Activated naive CD8-positive, alpha-beta T cell treated with anti-CD3 and anti-CD28 coated beads for 36 hours (primary cell): Measurements from ENCODE around the gene ZNF726. TPM values are rescaled to one million over a fixed set of nuclear protein-coding genes. Genes with fewer than 3 reads are reported as not detected.
"Not testable (repeated sequence)": the region's sequence is repeated elsewhere in the genome, so short reads cannot be mapped to it uniquely, and the experiment has no call there.

Experiments
- DNase-seq: peaks from one replicate; pipeline ENCODE4 v3.0.0; 2021
- H3K27ac Mint-ChIP-seq: one replicate; pipeline ENCODE4 v1.8.0; 2022; ENCODE audit warnings: mild to moderate bottlenecking, moderate library complexity, mixed read lengths
- H3K27me3 Mint-ChIP-seq: one replicate; pipeline ENCODE4 v1.8.0; 2022; ENCODE audit warnings: mild to moderate bottlenecking, mixed read lengths
- H3K36me3 Mint-ChIP-seq: one replicate; pipeline ENCODE4 v1.8.0; 2021; ENCODE audit warnings: mild to moderate bottlenecking, mixed read lengths
- H3K4me1 Mint-ChIP-seq: one replicate; pipeline ENCODE4 v1.8.0; 2021; ENCODE audit warnings: mixed read lengths
- H3K4me3 Mint-ChIP-seq: one replicate; pipeline ENCODE4 v1.8.0; 2022; ENCODE audit warnings: mild to moderate bottlenecking, moderate library complexity, mixed read lengths
- H3K9me3 Mint-ChIP-seq: one replicate; pipeline ENCODE4 v1.8.0; 2022; ENCODE audit warnings: mixed read lengths
- total RNA-seq, 2 experiments: library from RNA; stranded (reverse); gene quantifications; one replicate each; pipeline ENCODE4 v1.2.3, GENCODE V29; 2021

ZNF726 gene
- total RNA-seq, 2 experiments from 2014 or later, result 16.8 to 17.5 TPM

DNA sequence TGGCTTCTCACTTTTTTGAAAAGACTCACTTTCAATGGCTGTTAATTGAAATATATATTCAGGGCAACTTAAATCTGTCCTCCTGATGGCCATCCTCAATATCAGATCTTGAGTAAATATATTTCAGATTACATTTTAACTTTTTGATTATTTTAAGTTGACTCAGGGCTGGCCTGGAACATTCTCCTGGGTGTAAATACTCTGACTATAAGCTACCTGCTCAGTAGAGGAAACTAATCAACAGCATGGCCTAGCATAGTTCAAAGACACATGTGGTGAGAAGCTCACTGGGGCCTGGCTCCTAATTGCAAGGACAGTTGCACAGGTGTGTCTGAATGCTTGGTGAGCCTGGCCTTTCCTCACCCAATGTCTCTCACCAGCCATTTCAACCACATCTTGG, 5.5 kb upstream of the ZNF726 start:
- Mint-ChIP-seq H3K27ac (no peak overlapping the region), H3K9me3 (peaks cover 25% of the 10 kb centered on the region), H3K4me3 (no peak overlapping the region), H3K27me3 (peaks cover 4% of the 10 kb centered on the region), H3K4me1 (peaks cover 5% of the 10 kb centered on the region), H3K36me3 (peaks cover 7% of the 10 kb centered on the region)
- DNase-seq, result no peak

DNA sequence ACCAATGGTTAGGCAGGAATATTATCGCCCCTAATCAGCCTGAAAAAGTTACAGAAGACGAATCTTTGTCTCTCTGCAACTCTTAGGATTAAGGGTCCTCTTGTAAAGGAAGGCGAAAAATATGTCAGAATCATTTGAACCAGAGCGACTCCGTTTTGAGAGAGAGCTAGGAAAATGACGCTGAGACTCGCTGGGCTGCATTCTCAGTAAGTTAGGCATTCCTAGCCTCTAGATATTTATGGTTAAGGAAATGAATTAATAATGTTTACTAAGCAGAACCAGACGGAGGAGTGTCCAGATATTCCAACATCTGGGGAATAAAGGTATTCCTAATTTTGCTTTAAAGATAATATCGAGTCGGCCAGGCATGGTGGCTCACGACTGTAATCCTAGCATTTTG, 755 bp upstream of the ZNF726 start:
- Mint-ChIP-seq H3K27me3 (no peaks in the 10 kb centered on the region), H3K9me3 (peaks cover 5% of the 10 kb centered on the region), H3K27ac (no peak overlapping the region), H3K4me1 (peaks cover 15% of the 10 kb centered on the region), H3K36me3 (peaks cover 37% of the 10 kb centered on the region), H3K4me3 (peak overlapping the region; percentile 96)
- DNase-seq, result no peak

DNA sequence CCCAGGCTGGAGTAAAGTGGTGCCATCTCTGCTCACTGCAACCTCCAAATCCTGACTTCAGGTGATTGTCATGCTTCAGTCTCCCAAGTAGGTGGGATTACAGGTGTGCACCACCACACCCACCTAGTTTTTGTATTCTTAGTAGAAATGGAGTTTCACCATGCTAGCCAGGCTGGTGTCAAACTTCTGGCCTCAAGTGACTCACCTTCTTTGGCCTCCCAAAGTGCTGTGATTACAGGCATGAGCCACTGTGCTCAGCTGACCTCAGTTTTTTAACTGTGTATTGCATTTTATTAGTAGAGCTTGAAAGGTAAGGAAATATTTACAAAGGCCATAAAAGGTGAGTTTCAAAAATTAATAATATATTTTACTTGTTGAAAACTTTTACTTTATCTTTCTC, 2.3 kb downstream of the ZNF726 start:
- Mint-ChIP-seq H3K9me3 (peaks cover 5% of the 10 kb centered on the region), H3K27ac (no peak overlapping the region), H3K36me3 (peaks cover 59% of the 10 kb centered on the region), H3K4me1 (peaks cover 15% of the 10 kb centered on the region), H3K27me3 (no peaks in the 10 kb centered on the region), H3K4me3 (no peak overlapping the region)
- no peak for DNase-seq

DNA sequence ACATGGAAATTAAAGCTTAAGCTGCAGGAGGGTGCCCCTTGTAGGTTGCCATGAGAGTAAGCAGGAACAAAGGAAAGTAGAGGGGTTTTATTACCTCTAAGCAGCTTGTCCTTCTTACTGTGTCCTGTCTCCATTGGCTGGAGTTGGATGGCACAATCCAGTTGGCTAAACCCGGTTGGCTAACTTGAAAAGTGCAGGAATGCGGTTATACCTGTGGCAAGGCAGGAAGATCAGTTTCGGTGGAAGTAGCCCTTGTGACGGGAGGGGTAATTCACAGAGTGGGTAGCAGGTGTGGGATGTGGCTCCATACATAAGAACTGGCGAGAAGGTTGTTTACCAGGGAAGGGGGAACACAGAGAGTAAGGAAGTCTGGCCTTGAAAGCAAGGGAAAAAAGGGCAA, 3.2 kb downstream of the ZNF726 start:
- Mint-ChIP-seq H3K9me3 (peaks cover 5% of the 10 kb centered on the region), H3K36me3 (peaks cover 66% of the 10 kb centered on the region), H3K4me1 (peaks cover 15% of the 10 kb centered on the region), H3K27me3 (no peaks in the 10 kb centered on the region), H3K4me3 (peak overlapping the region; percentile 9), H3K27ac (no peak overlapping the region)
- DNase-seq, result no peak

DNA sequence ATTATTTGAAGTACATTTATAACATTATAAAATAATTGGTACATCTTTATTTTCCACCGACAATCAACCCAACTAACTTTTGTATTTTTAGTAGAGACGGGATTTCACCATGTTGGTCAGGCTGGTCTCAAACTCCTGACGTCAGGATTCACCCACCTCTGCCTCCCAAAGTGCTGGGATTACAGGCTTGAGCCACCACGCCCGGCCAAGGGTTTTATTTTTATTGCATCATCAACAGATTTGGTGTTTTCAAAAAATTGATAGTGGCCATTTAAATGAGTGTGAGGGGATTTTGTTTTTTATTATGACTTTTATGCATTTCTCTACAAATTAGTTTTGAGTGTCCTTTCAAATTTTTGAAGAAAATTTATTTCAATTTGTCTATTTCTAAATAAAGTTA, 10.6 kb downstream of the ZNF726 start:
- H3K4me1 Mint-ChIP-seq, result no peaks in the 10 kb centered on the region

DNA sequence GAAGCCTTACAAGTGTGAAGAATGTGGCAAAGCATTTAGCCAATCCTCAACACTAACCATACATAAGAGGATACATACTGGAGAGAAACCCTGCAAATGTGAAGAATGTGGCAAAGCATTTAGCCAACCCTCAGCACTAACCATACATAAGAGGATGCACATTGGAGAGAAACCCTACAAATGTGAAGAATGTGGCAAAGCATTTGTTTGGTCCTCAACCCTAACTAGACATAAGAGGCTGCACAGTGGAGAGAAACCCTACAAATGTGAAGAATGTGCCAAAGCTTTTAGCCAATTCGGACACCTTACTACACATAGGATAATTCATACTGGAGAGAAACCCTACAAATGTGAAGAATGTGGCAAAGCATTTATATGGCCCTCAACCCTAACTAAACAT, 18.2 kb downstream of the ZNF726 start:
- Mint-ChIP-seq H3K4me3 (no peak overlapping the region), H3K27me3 (no peaks in the 10 kb centered on the region), H3K4me1 (no peaks in the 10 kb centered on the region), H3K27ac (no peak overlapping the region), H3K36me3 (peaks cover 60% of the 10 kb centered on the region), H3K9me3 (peaks cover 45% of the 10 kb centered on the region)
- no peak for DNase-seq

More for the DNA sequence above, 10.6 kb downstream of the ZNF726 start:
- DNase-seq, result no peak
- H3K9me3 Mint-ChIP-seq, result peaks cover 11% of the 10 kb centered on the region
- H3K27me3 Mint-ChIP-seq, result no peaks in the 10 kb centered on the region
- no peak overlapping the region for H3K4me3 Mint-ChIP-seq
- no peak overlapping the region for H3K27ac Mint-ChIP-seq
- H3K36me3 Mint-ChIP-seq, result peaks cover 58% of the 10 kb centered on the region

DNA sequence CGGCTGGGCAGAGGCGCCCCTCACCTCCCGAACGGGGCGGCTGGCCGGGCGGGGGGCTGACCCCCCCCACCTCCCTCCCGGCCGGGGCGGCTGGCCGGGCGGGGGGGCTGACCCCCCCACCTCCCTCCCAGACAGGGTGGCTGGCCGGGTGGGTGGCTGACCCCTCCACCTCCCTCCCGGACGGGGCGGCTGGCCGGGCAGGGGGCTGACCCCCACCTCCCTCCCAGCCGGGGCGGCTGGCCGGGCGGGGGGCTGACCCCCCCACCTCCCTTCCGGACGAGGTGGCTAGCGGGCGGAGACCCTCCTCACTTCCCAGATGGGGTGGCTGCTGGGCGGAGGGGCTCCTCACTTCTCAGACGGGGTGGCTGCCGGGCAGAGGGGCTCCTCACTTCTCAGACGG, 22.3 kb downstream of the ZNF726 start:
- not testable (repeated sequence) for H3K27ac Mint-ChIP-seq, H3K4me3 Mint-ChIP-seq, H3K27me3 Mint-ChIP-seq, H3K4me1 Mint-ChIP-seq, DNase-seq
- peaks cover 67% of the 10 kb centered on the region for H3K9me3 Mint-ChIP-seq
- peaks cover 65% of the 10 kb centered on the region for H3K36me3 Mint-ChIP-seq

DNA sequence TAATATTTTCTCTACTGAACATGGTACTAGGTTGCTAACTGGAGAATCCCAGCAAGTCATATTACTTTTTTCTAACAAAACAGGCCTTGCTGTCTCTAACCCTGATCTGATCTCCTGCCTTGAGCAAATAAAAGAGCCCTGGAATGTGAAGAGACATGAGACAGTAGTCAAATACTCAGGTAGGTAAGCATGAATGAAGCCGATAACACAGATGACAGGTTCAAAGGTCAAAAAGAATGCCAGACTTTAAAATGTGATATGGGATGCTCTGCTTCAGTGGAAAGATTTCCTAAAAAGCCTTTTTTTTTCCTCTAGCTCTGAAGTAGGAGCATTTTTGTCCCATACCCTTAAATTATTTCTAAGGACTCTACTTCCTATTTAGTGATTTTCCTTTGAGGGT, 28.7 kb downstream of the ZNF726 start:
- Mint-ChIP-seq H3K36me3 (peaks cover 89% of the 10 kb centered on the region), H3K4me1 (peaks cover 8% of the 10 kb centered on the region), H3K9me3 (peaks cover 53% of the 10 kb centered on the region), H3K27ac (no peak overlapping the region), H3K4me3 (no peak overlapping the region), H3K27me3 (no peaks in the 10 kb centered on the region)
- DNase-seq, result no peak

DNA sequence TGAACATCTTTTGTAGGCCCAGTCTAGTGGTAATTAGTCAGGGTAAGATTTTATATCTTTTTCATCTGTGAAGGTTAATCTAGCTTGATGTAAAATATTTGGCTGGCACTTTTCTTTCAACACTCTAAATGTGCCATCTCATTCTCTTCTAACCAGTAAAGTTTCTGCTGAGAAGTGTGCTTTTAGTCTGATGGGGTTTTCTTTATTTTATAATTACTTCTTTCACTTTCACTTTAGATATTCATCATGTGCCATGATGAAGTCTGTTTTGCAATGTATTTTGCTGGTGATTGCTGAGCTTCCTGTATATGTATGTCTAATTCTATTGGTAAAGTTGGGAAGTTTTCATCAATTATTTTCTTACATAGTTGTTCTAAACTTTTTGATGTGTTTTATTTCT, 31.9 kb downstream of the ZNF726 start:
- H3K36me3 Mint-ChIP-seq, result peaks cover 83% of the 10 kb centered on the region
- no peak for DNase-seq
- H3K4me1 Mint-ChIP-seq, result peaks cover 8% of the 10 kb centered on the region
- no peak overlapping the region for H3K27ac Mint-ChIP-seq
- no peak overlapping the region for H3K4me3 Mint-ChIP-seq
- no peaks in the 10 kb centered on the region for H3K27me3 Mint-ChIP-seq
- peaks cover 37% of the 10 kb centered on the region for H3K9me3 Mint-ChIP-seq

DNA sequence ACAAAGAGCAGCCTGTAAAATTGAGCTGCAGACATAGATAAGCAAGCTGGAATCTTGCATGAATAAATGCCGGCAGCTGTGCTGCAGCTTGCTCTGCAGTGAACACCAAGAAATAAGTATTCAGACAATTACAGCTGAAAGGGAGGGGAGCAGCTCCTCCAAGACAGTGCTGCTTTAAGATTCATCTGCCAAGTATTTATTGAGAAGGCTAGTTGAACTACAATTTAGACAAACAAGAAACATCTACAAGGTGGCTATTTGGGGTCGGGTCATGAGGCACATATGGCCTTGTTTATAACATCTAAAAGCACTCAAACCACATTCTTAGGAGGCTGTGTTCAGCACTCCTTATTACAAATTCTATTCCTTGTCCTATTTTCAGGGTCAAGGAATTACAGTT, 34.9 kb downstream of the ZNF726 start:
- no peak for DNase-seq
- H3K27ac Mint-ChIP-seq, result no peak overlapping the region
- no peaks in the 10 kb centered on the region for H3K27me3 Mint-ChIP-seq
- H3K36me3 Mint-ChIP-seq, result peaks cover 61% of the 10 kb centered on the region
- no peak overlapping the region for H3K4me3 Mint-ChIP-seq
- peaks cover 22% of the 10 kb centered on the region for H3K9me3 Mint-ChIP-seq
- H3K4me1 Mint-ChIP-seq, result peaks cover 8% of the 10 kb centered on the region

DNA sequence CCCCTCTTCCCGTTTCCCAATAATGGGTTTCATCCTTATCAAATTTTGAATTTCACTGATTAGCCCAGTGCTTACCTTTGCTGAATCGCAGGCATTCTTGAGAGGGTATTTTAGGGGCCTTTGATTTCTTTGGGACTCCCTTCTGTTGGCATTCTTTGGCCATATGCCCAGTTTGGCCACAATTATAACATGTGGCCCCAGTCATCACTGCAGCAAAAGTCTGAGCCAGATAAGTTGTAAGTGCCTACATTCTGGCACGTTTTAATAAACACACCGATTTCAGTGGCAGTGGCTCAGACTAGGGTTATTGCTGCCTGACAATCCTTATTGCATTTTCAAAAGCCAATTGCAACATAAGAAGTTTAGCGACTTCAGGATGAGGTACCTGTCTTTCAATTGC, 41.4 kb downstream of the ZNF726 start:
- peaks cover 4% of the 10 kb centered on the region for H3K9me3 Mint-ChIP-seq
- DNase-seq, result no peak
- no peaks in the 10 kb centered on the region for H3K27me3 Mint-ChIP-seq
- peaks cover 13% of the 10 kb centered on the region for H3K36me3 Mint-ChIP-seq
- no peaks in the 10 kb centered on the region for H3K4me1 Mint-ChIP-seq
- H3K27ac Mint-ChIP-seq, result no peak overlapping the region
- H3K4me3 Mint-ChIP-seq, result no peak overlapping the region

DNA sequence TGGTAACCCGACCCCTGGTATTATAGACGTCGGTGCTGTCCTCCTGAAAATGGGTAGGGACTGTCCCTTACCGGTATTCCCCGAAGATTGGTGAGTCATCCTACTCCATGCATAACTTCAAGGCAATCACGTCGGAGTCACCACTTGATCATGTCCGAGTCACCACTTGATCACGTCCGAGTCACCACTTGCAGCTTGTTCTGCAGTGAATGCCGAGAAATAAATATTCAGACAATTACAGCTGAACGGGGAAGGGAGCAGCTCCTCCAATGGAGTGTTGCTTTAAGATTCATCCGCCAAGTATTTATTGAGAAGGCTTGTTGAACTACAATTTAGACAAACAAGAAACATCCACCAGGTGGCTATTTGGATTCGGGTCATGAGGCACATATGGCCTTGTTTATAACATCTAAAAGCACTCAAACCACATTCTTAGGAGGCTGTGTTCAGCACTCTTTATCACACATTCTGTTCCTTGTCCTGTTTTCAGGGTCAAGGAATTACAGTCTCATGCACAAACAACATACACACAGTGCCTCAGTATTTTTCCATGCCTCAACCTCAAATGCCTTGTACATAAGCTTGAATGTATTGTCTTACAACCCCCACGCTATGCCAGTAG, 43.1 kb downstream of the ZNF726 start:
- DNase-seq, result no peak
- peaks cover 6% of the 10 kb centered on the region for H3K36me3 Mint-ChIP-seq
- H3K27me3 Mint-ChIP-seq, result no peaks in the 10 kb centered on the region
- H3K4me3 Mint-ChIP-seq, result no peak overlapping the region
- H3K27ac Mint-ChIP-seq, result no peak overlapping the region
- peaks cover 6% of the 10 kb centered on the region for H3K9me3 Mint-ChIP-seq
- H3K4me1 Mint-ChIP-seq, result no peaks in the 10 kb centered on the region

DNA sequence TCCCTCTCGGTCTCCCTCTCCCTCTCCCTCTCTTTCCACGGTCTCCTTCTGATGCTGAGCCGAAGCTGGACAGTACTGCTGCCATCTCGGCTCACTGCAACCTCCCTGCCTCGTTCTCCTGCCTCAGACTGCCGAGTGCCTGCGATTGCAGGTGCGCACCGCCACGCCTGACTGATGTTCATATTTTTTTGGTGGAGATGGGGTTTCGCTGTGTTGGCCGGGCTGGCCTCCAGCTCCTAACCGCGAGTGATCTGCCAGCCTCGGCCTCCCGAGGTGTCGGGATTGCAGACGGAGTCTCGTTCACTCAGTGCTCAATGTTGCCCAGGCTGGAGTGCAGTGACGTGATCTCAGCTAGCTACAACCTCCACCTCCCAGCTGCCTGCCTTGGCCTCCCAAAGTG, 48.7 kb downstream of the ZNF726 start:
- H3K36me3 Mint-ChIP-seq, H3K27ac Mint-ChIP-seq, DNase-seq, H3K27me3 Mint-ChIP-seq, H3K4me1 Mint-ChIP-seq, H3K4me3 Mint-ChIP-seq: not testable (repeated sequence)
- peaks cover 11% of the 10 kb centered on the region for H3K9me3 Mint-ChIP-seq

DNA sequence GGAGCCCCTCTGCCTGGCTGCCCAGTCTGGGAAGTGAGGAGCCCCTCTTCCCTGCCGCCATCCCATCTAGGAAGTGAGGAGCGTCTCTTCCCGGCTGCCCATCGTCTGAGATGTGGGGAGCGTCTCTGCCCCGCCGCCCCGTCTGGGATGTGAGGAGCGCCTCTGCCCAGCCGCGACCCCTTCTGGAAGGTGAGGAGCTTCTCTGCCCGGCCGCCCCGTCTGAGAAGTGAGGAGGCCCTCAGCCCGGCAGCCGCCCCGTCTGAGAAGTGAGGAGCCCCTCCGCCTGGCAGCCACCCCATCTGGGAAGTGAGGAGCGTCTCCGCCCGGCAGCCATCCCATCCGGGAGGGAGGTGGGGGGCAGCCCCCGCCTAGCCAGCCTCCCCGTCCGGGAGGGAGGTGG, 49.2 kb downstream of the ZNF726 start:
- peaks cover 11% of the 10 kb centered on the region for H3K9me3 Mint-ChIP-seq
- not testable (repeated sequence) for H3K4me3 Mint-ChIP-seq, H3K36me3 Mint-ChIP-seq, H3K27ac Mint-ChIP-seq, H3K4me1 Mint-ChIP-seq, DNase-seq, H3K27me3 Mint-ChIP-seq

DNA sequence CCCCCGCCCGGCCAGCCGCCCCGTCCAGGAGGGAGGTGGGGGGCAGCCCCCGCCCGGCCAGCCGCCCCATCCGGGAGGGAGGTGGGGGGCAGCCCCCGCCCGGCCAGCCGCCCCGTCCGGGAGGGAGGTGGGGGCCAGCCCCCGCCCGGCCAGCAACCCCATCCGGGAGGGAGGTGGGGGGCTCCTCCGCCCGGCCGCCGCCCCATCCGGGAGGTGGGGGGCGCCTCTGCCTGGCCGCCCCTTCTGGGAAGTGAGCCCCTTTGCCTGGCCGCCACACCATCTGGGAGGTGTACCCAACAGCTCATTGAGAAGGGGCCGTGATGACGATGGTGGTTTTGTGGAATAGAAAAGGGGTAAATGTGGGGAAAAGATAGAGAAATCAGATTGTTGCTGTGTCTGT, 49.6 kb downstream of the ZNF726 start:
- DNase-seq, H3K36me3 Mint-ChIP-seq, H3K4me3 Mint-ChIP-seq, H3K27ac Mint-ChIP-seq, H3K4me1 Mint-ChIP-seq: not testable (repeated sequence)
- peaks cover 11% of the 10 kb centered on the region for H3K9me3 Mint-ChIP-seq
- peaks cover 10% of the 10 kb centered on the region for H3K27me3 Mint-ChIP-seq

DNA sequence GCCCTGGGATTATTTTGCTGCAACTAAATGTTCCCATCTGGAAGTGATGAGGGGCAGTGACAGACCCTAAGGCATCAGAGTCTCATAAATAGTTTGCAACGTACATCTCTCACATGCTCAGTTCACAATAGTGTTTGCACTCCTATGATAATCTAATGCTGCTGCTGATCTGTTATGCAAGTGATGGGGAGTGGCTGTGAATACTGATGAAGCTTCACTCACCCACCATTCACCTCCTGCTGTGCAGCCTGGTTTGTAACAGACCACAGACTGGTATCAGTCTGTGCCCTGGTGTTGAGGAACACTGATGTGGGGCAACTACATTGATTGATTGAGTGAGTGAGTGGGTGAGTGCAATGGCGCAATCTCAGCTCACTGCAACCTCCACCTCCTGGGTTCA, 54.9 kb downstream of the ZNF726 start:
- DNase-seq, result no peak
- peaks cover 48% of the 10 kb centered on the region for H3K27me3 Mint-ChIP-seq

More for the DNA sequence above, 54.9 kb downstream of the ZNF726 start:
- Mint-ChIP-seq H3K36me3 (peaks cover under 1% of the 10 kb centered on the region), H3K4me3 (no peak overlapping the region), H3K4me1 (peaks cover 6% of the 10 kb centered on the region), H3K9me3 (peaks cover 2% of the 10 kb centered on the region), H3K27ac (no peak overlapping the region)
